ENCODE data around the gene TXNDC5. TPM values are rescaled to one million over a fixed set of nuclear protein-coding genes. Genes with fewer than 3 reads are reported as not detected.
A peak's percentile ranks its signal among the peaks of the same experiment; 100 is the strongest.

Gene TXNDC5
- total RNA-seq (2011; cell fraction: chromatin; rRNA removed; ENCODE audit: low replicate concordance) = 113 and 119 TPM in 2 replicates
- 126 TPM in 2 replicates for total RNA-seq (2011; cell fraction: nucleolus; rRNA removed)
- 204 and 291 TPM in 2 replicates for total RNA-seq (2011; cell fraction: nucleoplasm; rRNA removed)
- total RNA-seq (2014; rRNA removed) = 136 and 163 TPM in 2 replicates
- 133 and 142 TPM in 2 replicates for total RNA-seq (2014; rRNA removed; fragmentation: Illumina TruSeq; extraction: Trizol)
- 145 and 151 TPM in 2 replicates for total RNA-seq (2015; rRNA removed; fragmentation: Illumina TruSeq; extraction: Trizol)
- total RNA-seq (2021) = 137 and 139 TPM in 2 replicates
- 148 and 164 TPM in 2 replicates for polyA plus RNA-seq (2011; rRNA removed)
- 93.6 and 158 TPM in 2 replicates for polyA plus RNA-seq (2011; cell fraction: cytosol; rRNA removed)
- polyA plus RNA-seq (2011; cell fraction: nucleus; rRNA removed) = 77.6 and 108 TPM in 2 replicates
- polyA plus RNA-seq (2012) = 111 and 153 TPM in 2 replicates
- polyA plus RNA-seq (2014; fragmentation: Illumina TruSeq; extraction: Trizol) = 146 and 156 TPM in 2 replicates
- 10 to 100 TPM; 33.9 to 44.0 TPM for polyA plus RNA-seq (2014; fragmentation: Nextera tagmentation; extraction: Ambion mirVana)
- polyA plus RNA-seq (2014; rRNA removed) = 101 and 125 TPM in 2 replicates
- polyA minus RNA-seq (2011; rRNA and poly(A)+ RNA removed) = 135 and 149 TPM in 2 replicates
- polyA minus RNA-seq (2011; cell fraction: cytosol; rRNA and poly(A)+ RNA removed) = 72.4 and 78.1 TPM in 2 replicates
- polyA minus RNA-seq (2011; cell fraction: nucleus; rRNA and poly(A)+ RNA removed) = 27.7 and 54.0 TPM in 2 replicates
- Bru-seq, nascent RNA = percentile 86 among the genes with signal in this experiment
- BruChase-seq, experiment 1, labeled RNA remaining after a 2-hour chase = percentile 75 among the genes with signal in this experiment
- BruChase-seq, experiment 2, labeled RNA remaining after a 6-hour chase = percentile 74 among the genes with signal in this experiment
- long read RNA-seq, experiment 1, transcript TXNDC5-202 (4 exons, 2,704 nt) = minor isoform, 16 of 1,134 reads
- long read RNA-seq, experiment 1, transcript TXNDC5-201 (10 exons, 2,964 nt) = major isoform, 954 of 1,134 reads
- long read RNA-seq, experiment 1, partial matches to known transcripts = 53 of 1,134 reads
- long read RNA-seq, experiment 1, other reads (novel, unspliced or antisense) = 107 of 1,134 reads
- long read RNA-seq, experiment 2, transcript TXNDC5-201 (10 exons, 2,964 nt) = major isoform, 159 of 225 reads
- long read RNA-seq, experiment 2, partial matches to known transcripts = 5 of 225 reads
- long read RNA-seq, experiment 2, other reads (novel, unspliced or antisense) = 56 of 225 reads
- long read RNA-seq, experiment 3, partial matches to known transcripts = 0 of 13 reads
- long read RNA-seq, experiment 3, other reads (novel, unspliced or antisense) = 9 of 13 reads

DNA sequence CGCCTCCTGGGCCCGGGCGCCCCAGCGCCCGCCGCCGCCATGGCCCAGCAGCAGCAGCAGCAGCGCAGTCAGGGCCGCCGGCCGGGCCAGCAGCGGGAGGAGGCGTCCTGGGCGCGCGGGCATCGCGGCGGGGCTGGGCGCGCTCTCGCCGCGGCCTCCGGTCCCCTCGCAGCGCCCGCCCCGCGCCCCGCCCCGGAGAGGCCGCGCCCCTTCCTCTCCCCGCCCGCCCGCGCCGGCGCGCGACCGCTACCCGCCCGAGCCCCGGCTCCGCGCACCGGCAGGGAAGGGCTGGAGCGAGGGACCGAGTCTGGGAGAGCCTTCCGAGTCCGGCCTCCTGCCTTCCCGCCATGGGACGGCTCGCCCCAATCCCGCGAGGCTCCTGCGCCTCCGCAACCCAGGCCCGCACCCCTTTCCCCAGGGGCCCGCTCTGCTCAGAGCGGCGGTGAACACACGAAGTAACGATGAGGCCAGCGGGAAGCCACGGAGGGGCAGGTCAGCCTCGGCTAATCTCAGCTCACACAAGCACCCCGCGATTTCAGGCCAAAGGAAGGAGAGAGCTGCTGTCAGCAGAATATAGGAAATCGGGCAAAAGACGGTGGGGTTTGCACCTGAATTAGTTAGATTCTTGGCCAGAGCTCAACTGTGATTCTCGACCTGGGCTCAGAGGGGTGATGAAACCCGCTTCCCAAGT is at the start of gene TXNDC5:
TSS of gene TXNDC5 (minus strand) at position 135 of the 691 bp plus-strand sequence. CDS start at position 123, 12 bp downstream.
- Histone ChIP-seq H3K4me2 (ENCODE audit: insufficient read depth, low read length) (peak within 1 kb of the TSS; percentile 92), H3K79me2 (ENCODE audit: control insufficient read depth, insufficient read depth, low read length) (peaks cover 43% of the 10 kb centered on the region), H3K9me1 (ENCODE audit: control insufficient read depth, insufficient read depth, low read length) (peaks cover 5% of the 10 kb centered on the region), H4K20me1 (replicated peaks; ENCODE audit: control insufficient read depth, insufficient read depth, low read length) (peaks cover 23% of the 10 kb centered on the region), H3K27me3 (ENCODE audit: control insufficient read depth in 2 of 2, insufficient read depth in 2 of 2, low read length in 2 of 2) (peaks cover 8 to 24% of the 10 kb centered on the region in 2 experiments; a peak in 3 of 5 replicates), H2AFZ (ENCODE audit: low read depth, low read length) (peak within 1 kb of the TSS; percentile 99), H3K9me3 (replicated peaks; ENCODE audit: control insufficient read depth, insufficient read depth, low read depth, low read length) (no peaks in the 10 kb centered on the region), H3K9ac (ENCODE audit: insufficient read depth in 1 of 2, low read depth in 2 of 2, low read length in 2 of 2) (peak within 1 kb of the TSS; percentile 81 to 93), H3K4me1 (replicated peaks in 1 of 2; ENCODE audit: control insufficient read depth in 2 of 2, insufficient read depth in 2 of 2, low read length in 2 of 2) (peaks cover 28 to 56% of the 10 kb centered on the region in 2 experiments), H3K27ac (ENCODE audit: extremely low read depth, low read depth, low read length) (peak within 1 kb of the TSS; percentile 77), H3K36me3 (ENCODE audit: control insufficient read depth, insufficient read depth, low read length) (peaks cover 22% of the 10 kb centered on the region; the same call in 2 of the 3 replicates), H3K4me3 (peak within 1 kb of the TSS; percentile 75)
- no peak for FAIRE-seq
- WGBS (ENCODE audit: insufficient coverage, low coverage, missing lambda C conversion rate) = 3% methylated on average over 37 of the region's 75 CpGs
- in situ Hi-C loops (cut with MboI) (no loop called here), intact Hi-C loops (cut with micrococcal nuclease) (loop anchor here (5.0 kb wide), 2 partner anchors 67 to 152 kb away; partner anchors contain the start of gene BLOC1S5)
- POLR2A ChIA-PET = interaction anchor here (0.6 to 4.5 kb wide), 8 partner anchors 8 to 794 kb away, joined by 3 to 29 read pairs (median 4); partner anchors contain the start of gene BLOC1S5
- BruUV-seq (replicated peaks) = no TSS peak
- peak; percentile 87 to 97 (median 95) for DNase-seq (ENCODE audit: extremely low read depth in 1 of 4, low spot score in 3 of 4)
- CTCF ChIA-PET (ENCODE audit: low intra/inter-chr PET ratio) = no interaction called here
- peak; percentile 89 for ATAC-seq
- TF ChIP-seq PHF20 (IDR thresholded peaks at IDR 0.05; ENCODE audit: partially characterized antibody) (peak; percentile 27), NCOA1 (IDR thresholded peaks at IDR 0.05; ENCODE audit: low read depth) (no peak), TAF7 (tag; IDR thresholded peaks at IDR 0.05) (no peak), TEAD1 (CRISPR knock-in tag; IDR thresholded peaks at IDR 0.05) (no peak), KLF1 (tag; IDR thresholded peaks at IDR 0.05) (no peak), RAD21 (CRISPR knock-in tag; conservative IDR thresholded peaks at IDR 0.05 in 1 of 2, IDR thresholded peaks at IDR 0.05 in 1 of 2) (peak in 1 of 2 experiments; percentile 9; a peak in 1 of 4 replicates)
- TF ChIP-seq, protein P1, sequence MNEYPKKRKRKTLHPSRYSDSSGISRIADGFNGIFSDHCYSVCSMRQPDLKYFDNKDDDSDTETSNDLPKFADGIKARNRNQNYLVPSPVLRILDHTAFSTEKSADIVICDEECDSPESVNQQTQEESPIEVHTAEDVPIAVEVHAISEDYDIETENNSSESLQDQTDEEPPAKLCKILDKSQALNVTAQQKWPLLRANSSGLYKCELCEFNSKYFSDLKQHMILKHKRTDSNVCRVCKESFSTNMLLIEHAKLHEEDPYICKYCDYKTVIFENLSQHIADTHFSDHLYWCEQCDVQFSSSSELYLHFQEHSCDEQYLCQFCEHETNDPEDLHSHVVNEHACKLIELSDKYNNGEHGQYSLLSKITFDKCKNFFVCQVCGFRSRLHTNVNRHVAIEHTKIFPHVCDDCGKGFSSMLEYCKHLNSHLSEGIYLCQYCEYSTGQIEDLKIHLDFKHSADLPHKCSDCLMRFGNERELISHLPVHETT (CRISPR knock-in tag; conservative IDR thresholded peaks at IDR 0.05 in 1 of 2, IDR thresholded peaks at IDR 0.05 in 1 of 2) = 0 out of 4 replicates have a peak, but pooled peaks of 1 of the 2 experiments have one; percentile 37
- TF ChIP-seq, protein P2, sequence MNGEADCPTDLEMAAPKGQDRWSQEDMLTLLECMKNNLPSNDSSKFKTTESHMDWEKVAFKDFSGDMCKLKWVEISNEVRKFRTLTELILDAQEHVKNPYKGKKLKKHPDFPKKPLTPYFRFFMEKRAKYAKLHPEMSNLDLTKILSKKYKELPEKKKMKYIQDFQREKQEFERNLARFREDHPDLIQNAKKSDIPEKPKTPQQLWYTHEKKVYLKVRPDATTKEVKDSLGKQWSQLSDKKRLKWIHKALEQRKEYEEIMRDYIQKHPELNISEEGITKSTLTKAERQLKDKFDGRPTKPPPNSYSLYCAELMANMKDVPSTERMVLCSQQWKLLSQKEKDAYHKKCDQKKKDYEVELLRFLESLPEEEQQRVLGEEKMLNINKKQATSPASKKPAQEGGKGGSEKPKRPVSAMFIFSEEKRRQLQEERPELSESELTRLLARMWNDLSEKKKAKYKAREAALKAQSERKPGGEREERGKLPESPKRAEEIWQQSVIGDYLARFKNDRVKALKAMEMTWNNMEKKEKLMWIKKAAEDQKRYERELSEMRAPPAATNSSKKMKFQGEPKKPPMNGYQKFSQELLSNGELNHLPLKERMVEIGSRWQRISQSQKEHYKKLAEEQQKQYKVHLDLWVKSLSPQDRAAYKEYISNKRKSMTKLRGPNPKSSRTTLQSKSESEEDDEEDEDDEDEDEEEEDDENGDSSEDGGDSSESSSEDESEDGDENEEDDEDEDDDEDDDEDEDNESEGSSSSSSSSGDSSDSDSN (IDR thresholded peaks at IDR 0.05; ENCODE audit: borderline replicate concordance in 1 of 2, low read depth in 2 of 2, low read length in 2 of 2) = 0 out of 4 replicates have a peak, but pooled peaks have one; percentile 49 to 55
- TF ChIP-seq, protein P3, sequence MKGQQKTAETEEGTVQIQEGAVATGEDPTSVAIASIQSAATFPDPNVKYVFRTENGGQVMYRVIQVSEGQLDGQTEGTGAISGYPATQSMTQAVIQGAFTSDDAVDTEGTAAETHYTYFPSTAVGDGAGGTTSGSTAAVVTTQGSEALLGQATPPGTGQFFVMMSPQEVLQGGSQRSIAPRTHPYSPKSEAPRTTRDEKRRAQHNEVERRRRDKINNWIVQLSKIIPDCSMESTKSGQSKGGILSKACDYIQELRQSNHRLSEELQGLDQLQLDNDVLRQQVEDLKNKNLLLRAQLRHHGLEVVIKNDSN (CRISPR knock-in tag; IDR thresholded peaks at IDR 0.05) = no peak
